Breast epithelium (tissue), 4 donors: ENCODE measurements around the gene PAK1IP1. TPM values are rescaled to one million over a fixed set of nuclear protein-coding genes. Genes with fewer than 3 reads are reported as not detected.

Experiments
- DNase-seq, 2 donors: peaks; one replicate each; pipeline ENCODE4 v3.0.0-alpha.2; 2019; ENCODE audit warnings: low spot score in 2 of 2
- H3K27ac ChIP-seq, 2 donors: fragments of 200-600 bp; sonication (generic) in 1 of 2; one replicate each; pipeline ENCODE4 v1.5.1; 2016 to 2019; ENCODE audit warnings: mild to moderate bottlenecking in 1 of 2
- H3K27me3 ChIP-seq, 2 donors: fragments of 200-600 bp; sonication (generic) in 1 of 2; one replicate each; pipeline versions ENCODE4 v1.5.1 to v1.6.0; 2017 to 2019; ENCODE audit warnings: control low read depth in 1 of 2, mild to moderate bottlenecking in 1 of 2
- H3K36me3 ChIP-seq: fragments of 200-600 bp; one replicate; pipeline ENCODE4 v1.5.1; 2019
- H3K4me1 ChIP-seq, 2 donors: fragments of 200-600 bp; sonication (generic); one replicate each; pipeline ENCODE4 v1.5.1; 2016 to 2019; ENCODE audit warnings: control low read depth in 1 of 2
- H3K4me3 ChIP-seq, 3 donors: fragments of 200-600 bp; sonication (generic); 1 replicate in 2 of 3; 2 replicates in 1 of 3; pipeline ENCODE4 v1.5.1; 2016 to 2019; ENCODE audit warnings: mild to moderate bottlenecking in 3 of 3, moderate library complexity in 2 of 3
- H3K9me3 ChIP-seq, 2 donors: fragments of 200-600 bp; sonication (generic) in 1 of 2; one replicate each; pipeline ENCODE4 v1.5.1; 2016 to 2019; ENCODE audit warnings: control low read depth in 1 of 2
- CTCF ChIP-seq, 3 donors: fragments of 450-650 bp; IDR thresholded peaks; one replicate each; pipeline ENCODE4 v1.5.1; 2016 to 2017; ENCODE audit warnings: antibody characterized with exemption in 3 of 3, mild to moderate bottlenecking in 3 of 3, moderate library complexity in 3 of 3
- POLR2A ChIP-seq: fragments of 450-650 bp; IDR thresholded peaks from one replicate; pipeline ENCODE4 v1.6.1; 2016; ENCODE audit warnings: antibody characterized with exemption, mild to moderate bottlenecking, moderate library complexity
- POLR2AphosphoS5 ChIP-seq, 3 donors: sonication (generic); formaldehyde crosslinking; IDR thresholded peaks; one replicate each; pipeline ENCODE4 v1.6.1; 2017; ENCODE audit warnings: antibody characterized with exemption in 3 of 3
- intact Hi-C: fragments of 100-400 bp; cut with DNase I; formaldehyde crosslinking; loops from one replicate; pipeline ENCODE4 v1.15.1; 2023; ENCODE audit warnings: low total_unique reads
- total RNA-seq, 3 donors: library from RNA; depleted of rRNA; stranded (reverse); fragments of >200 nt; gene quantifications; one replicate each; pipeline ENCODE4 v1.1.0, GENCODE V29; 2016

PAK1IP1 gene
- total RNA-seq, 3 donors from 2014 or later, result 10.4 to 16.4 (median 15.7) TPM

- Histone ChIP-seq H3K4me1 (peaks cover 10 to 19% of the 10 kb centered on the region in 2 donors), H3K36me3 (no peaks in the 10 kb centered on the region)
These were observed 30.9 kb downstream of the PAK1IP1 start for GRCh38 chr6:10725716-10726115.

GRCh38 chr6:10730254-10730653, 35.5 kb downstream of the PAK1IP1 start:
- TF ChIP-seq POLR2A (no peak), POLR2AphosphoS5 (IDR thresholded peaks at IDR 0.05) (no peak), CTCF (IDR thresholded peaks at IDR 0.05) (no peak)
- intact Hi-C loops, result no loop called here
- no peak for DNase-seq
- H3K27ac ChIP-seq, result no peak overlapping the region
- no peaks in the 10 kb centered on the region for H3K9me3 ChIP-seq
- H3K4me3 ChIP-seq, result no peak overlapping the region
- no peaks in the 10 kb centered on the region for H3K27me3 ChIP-seq
- H3K4me1 ChIP-seq, result peaks cover 0 to 9% of the 10 kb centered on the region in 2 donors
- no peaks in the 10 kb centered on the region for H3K36me3 ChIP-seq

More at GRCh38 chr6:10725716-10726115, 30.9 kb downstream of the PAK1IP1 start:
- Histone ChIP-seq H3K9me3 (no peaks in the 10 kb centered on the region), H3K27me3 (no peaks in the 10 kb centered on the region), H3K27ac (no peak overlapping the region), H3K4me3 (no peak overlapping the region)
- DNase-seq, result no peak
- intact Hi-C loops, result no loop called here
- no peak for TF ChIP-seq POLR2A
- TF ChIP-seq CTCF (IDR thresholded peaks at IDR 0.05), result no peak
- TF ChIP-seq POLR2AphosphoS5 (IDR thresholded peaks at IDR 0.05), result no peak

GRCh38 chr6:10733151-10733715, 38.5 kb downstream of the PAK1IP1 start:
- no peaks in the 10 kb centered on the region for H3K27me3 ChIP-seq
- no peaks in the 10 kb centered on the region for H3K9me3 ChIP-seq
- H3K4me3 ChIP-seq, result no peak overlapping the region
- TF ChIP-seq POLR2AphosphoS5 (IDR thresholded peaks at IDR 0.05), result no peak
- TF ChIP-seq CTCF (IDR thresholded peaks at IDR 0.05), result no peak
- no peak for TF ChIP-seq POLR2A
- H3K27ac ChIP-seq, result no peak overlapping the region
- no peak for DNase-seq
- intact Hi-C loops, result no loop called here
- H3K36me3 ChIP-seq, result no peaks in the 10 kb centered on the region
- no peaks in the 10 kb centered on the region for H3K4me1 ChIP-seq

GRCh38 chr6:10733863-10734262, 39.1 kb downstream of the PAK1IP1 start:
- Histone ChIP-seq H3K27me3 (no peaks in the 10 kb centered on the region), H3K4me3 (no peak overlapping the region), H3K9me3 (no peaks in the 10 kb centered on the region), H3K36me3 (no peaks in the 10 kb centered on the region), H3K4me1 (no peaks in the 10 kb centered on the region), H3K27ac (no peak overlapping the region)
- intact Hi-C loops, result no loop called here
- DNase-seq, result no peak
- TF ChIP-seq POLR2A (no peak), POLR2AphosphoS5 (IDR thresholded peaks at IDR 0.05) (no peak), CTCF (IDR thresholded peaks at IDR 0.05) (no peak)

GRCh38 chr6:10736731-10737130, 42.0 kb downstream of the PAK1IP1 start:
- H3K36me3 ChIP-seq, result no peaks in the 10 kb centered on the region
- intact Hi-C loops, result no loop called here
- H3K4me3 ChIP-seq, result no peak overlapping the region
- no peaks in the 10 kb centered on the region for H3K27me3 ChIP-seq
- DNase-seq, result no peak
- no peaks in the 10 kb centered on the region for H3K9me3 ChIP-seq
- no peaks in the 10 kb centered on the region for H3K4me1 ChIP-seq
- no peak overlapping the region for H3K27ac ChIP-seq
- TF ChIP-seq CTCF (IDR thresholded peaks at IDR 0.05) (no peak), POLR2A (no peak), POLR2AphosphoS5 (IDR thresholded peaks at IDR 0.05) (no peak)
